B cell (primary cell): ENCODE measurements around the gene CA7.

ENCODE experiments used
- EZH2 ChIP-seq: IDR thresholded peaks from 2 replicates; pipeline ENCODE4 v1.6.1; 2012; ENCODE audit warnings: borderline replicate concordance, low read depth, mild to moderate bottlenecking, moderate library complexity, low read length; ENCODE audit not compliant: insufficient read depth, poor library complexity, severe bottlenecking
- TF ChIP-seq, protein P1 (sequence below): fragments of 200-600 bp; IDR thresholded peaks from one replicate; pipeline ENCODE4 v1.8.0; 2022; ENCODE audit warnings: antibody characterized with exemption, mild to moderate bottlenecking

- TF ChIP-seq, protein P1, sequence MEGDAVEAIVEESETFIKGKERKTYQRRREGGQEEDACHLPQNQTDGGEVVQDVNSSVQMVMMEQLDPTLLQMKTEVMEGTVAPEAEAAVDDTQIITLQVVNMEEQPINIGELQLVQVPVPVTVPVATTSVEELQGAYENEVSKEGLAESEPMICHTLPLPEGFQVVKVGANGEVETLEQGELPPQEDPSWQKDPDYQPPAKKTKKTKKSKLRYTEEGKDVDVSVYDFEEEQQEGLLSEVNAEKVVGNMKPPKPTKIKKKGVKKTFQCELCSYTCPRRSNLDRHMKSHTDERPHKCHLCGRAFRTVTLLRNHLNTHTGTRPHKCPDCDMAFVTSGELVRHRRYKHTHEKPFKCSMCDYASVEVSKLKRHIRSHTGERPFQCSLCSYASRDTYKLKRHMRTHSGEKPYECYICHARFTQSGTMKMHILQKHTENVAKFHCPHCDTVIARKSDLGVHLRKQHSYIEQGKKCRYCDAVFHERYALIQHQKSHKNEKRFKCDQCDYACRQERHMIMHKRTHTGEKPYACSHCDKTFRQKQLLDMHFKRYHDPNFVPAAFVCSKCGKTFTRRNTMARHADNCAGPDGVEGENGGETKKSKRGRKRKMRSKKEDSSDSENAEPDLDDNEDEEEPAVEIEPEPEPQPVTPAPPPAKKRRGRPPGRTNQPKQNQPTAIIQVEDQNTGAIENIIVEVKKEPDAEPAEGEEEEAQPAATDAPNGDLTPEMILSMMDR, result no peak
- no peak for TF ChIP-seq EZH2
These were observed 7.2 kb downstream of the CA7 start for GRCh38 chr16:66851166-66851964.
